Cardiac muscle cell (in vitro differentiated cells and primary cell): ENCODE results near the gene INTS15. TPM values are rescaled to one million over a fixed set of nuclear protein-coding genes. Genes with fewer than 3 reads are reported as not detected.

Experiments
- DNase-seq, 2 donors: peaks; one replicate each; pipeline versions ENCODE4 v3.0.0 to v3.0.0-alpha.2; 2010 to 2017; ENCODE audit warnings: low read depth in 1 of 2, low spot score in 1 of 2
- H3K27ac ChIP-seq: fragments of 200-600 bp; sonication (generic); 2 replicates; pipeline ENCODE4 v1.5.1; 2016
- H3K27me3 ChIP-seq: fragments of 200-600 bp; sonication (generic); 2 replicates; pipeline ENCODE4 v1.6.0; 2016; ENCODE audit warnings: control low read depth
- H3K36me3 ChIP-seq: fragments of 200-600 bp; sonication (generic); 2 replicates; pipeline ENCODE4 v1.5.1; 2016; ENCODE audit warnings: control low read depth
- H3K4me1 ChIP-seq: fragments of 200-600 bp; sonication (generic); 2 replicates; pipeline ENCODE4 v1.8.1; 2017; ENCODE audit warnings: low read depth, mild to moderate bottlenecking, mixed run types
- H3K4me3 ChIP-seq: fragments of 200-600 bp; sonication (generic); 2 replicates; pipeline ENCODE4 v1.5.1; 2016; ENCODE audit warnings: mild to moderate bottlenecking
- H3K9me3 ChIP-seq: fragments of 200-600 bp; sonication (generic); 2 replicates; pipeline ENCODE4 v1.5.1; 2017; ENCODE audit warnings: low read depth, mild to moderate bottlenecking, control low read depth
- polyA plus RNA-seq: library from polyadenylated mRNA; unstranded; fragments of >200 nt; fragmentation: Nextera tagmentation; extraction: Ambion mirVana; gene quantifications from 2 replicates; pipeline ENCODE4 v1.2.1, GENCODE V29; 2016
- total RNA-seq: library from RNA; depleted of rRNA; stranded (reverse); fragments of >200 nt; gene quantifications from 2 replicates; pipeline ENCODE4 v1.2.3, GENCODE V29; 2016
- TF ChIP-seq, protein P1 (sequence below): IDR thresholded peaks from 2 replicates; pipeline ENCODE4 v1.5.1; 2012; ENCODE audit warnings: low read depth, mild to moderate bottlenecking, low read length

Gene INTS15
- total and polyA plus RNA-seq, 2 experiments from 2014 or later = 25.9 to 37.8 TPM

DNA sequence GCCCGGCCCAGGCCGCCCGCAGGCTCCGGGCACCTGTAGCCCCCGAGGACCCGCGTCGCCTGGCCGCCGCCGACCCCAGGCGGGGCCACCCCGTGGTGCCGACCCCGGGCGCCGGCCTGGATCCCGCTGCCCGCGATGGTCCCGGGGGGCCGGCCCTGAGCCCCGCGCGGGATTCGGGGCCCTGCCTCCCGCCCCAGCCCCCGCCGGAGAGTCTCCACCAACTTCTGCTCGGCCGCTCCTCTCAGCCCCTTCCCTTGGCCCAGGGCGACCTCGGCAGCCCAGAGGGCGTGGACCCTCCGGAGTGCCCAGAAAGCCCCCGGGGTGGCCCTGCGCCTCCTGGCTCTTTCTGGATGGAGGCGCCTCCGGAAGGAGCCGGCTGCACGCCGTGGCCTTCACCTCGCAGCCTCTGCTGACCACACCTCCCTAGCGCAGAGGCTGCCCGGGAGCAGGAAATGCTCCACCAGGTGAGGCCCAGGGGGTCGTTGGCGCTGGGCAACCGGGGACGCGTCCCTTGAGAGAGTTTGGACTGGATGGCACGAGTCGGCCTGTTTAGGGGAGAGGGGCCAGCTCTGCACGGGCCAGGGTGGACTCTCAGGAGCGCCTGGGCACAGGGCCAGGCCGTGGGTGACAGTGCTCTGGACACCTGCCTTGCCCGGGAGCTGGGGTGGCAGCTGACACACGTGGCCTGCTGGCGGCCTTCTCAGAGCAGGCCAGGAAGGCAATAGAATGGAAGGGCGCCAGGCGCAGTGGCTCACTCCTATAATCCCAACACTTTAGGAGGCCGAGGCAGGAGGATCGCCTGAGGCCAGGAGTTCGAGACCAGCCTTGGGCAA is 26.1 kb downstream of the INTS15 start:
- TF ChIP-seq, protein P1, sequence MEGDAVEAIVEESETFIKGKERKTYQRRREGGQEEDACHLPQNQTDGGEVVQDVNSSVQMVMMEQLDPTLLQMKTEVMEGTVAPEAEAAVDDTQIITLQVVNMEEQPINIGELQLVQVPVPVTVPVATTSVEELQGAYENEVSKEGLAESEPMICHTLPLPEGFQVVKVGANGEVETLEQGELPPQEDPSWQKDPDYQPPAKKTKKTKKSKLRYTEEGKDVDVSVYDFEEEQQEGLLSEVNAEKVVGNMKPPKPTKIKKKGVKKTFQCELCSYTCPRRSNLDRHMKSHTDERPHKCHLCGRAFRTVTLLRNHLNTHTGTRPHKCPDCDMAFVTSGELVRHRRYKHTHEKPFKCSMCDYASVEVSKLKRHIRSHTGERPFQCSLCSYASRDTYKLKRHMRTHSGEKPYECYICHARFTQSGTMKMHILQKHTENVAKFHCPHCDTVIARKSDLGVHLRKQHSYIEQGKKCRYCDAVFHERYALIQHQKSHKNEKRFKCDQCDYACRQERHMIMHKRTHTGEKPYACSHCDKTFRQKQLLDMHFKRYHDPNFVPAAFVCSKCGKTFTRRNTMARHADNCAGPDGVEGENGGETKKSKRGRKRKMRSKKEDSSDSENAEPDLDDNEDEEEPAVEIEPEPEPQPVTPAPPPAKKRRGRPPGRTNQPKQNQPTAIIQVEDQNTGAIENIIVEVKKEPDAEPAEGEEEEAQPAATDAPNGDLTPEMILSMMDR = no peak
- Histone ChIP-seq H3K36me3 (peaks cover 5% of the 10 kb centered on the region), H3K27me3 (no peaks in the 10 kb centered on the region), H3K27ac (no peak overlapping the region), H3K4me3 (peak overlapping the region; percentile 63), H3K9me3 (no peaks in the 10 kb centered on the region), H3K4me1 (peaks cover 3% of the 10 kb centered on the region)
- DNase-seq = peak in 1 of 2 donors; percentile 44

- Histone ChIP-seq H3K36me3 (peaks cover 14% of the 10 kb centered on the region), H3K9me3 (no peaks in the 10 kb centered on the region), H3K4me3 (no peak overlapping the region), H3K4me1 (peaks cover 3% of the 10 kb centered on the region), H3K27ac (no peak overlapping the region), H3K27me3 (no peaks in the 10 kb centered on the region)
- TF ChIP-seq, protein P1 = no peak
- DNase-seq = no peak
These were observed 27.2 kb downstream of the INTS15 start for GRCh38 chr7:6616854-6617643.

GRCh38 chr7:6618621-6619020 is 28.8 kb downstream of the INTS15 start:
- Histone ChIP-seq H3K27me3 (no peaks in the 10 kb centered on the region), H3K27ac (no peak overlapping the region), H3K4me1 (peaks cover 3% of the 10 kb centered on the region), H3K36me3 (peaks cover 22% of the 10 kb centered on the region), H3K4me3 (no peak overlapping the region), H3K9me3 (no peaks in the 10 kb centered on the region)
- TF ChIP-seq, protein P1 = no peak
- no peak for DNase-seq

DNA sequence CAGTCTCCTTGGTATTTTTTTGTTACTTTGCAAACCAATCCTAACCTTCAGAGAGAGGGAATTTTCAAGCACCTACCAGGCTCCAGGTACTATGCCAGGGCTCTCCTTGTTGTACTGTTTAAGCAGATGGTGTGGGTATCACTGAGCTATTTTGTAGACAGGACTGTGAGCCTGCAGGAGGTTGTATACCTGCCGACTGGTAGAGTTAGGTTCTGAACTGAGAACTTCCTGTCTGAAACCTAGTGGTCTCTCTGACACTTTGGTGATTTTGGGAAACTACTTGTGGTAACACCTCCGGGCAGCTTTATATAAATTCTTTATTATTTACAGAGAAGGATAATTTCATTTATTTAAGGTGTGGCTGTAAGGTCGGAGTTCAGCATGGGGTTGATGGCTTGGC is 30.1 kb downstream of the INTS15 start:
- peaks cover 3% of the 10 kb centered on the region for H3K4me1 ChIP-seq
- H3K36me3 ChIP-seq = peaks cover 24% of the 10 kb centered on the region
- DNase-seq = no peak
- no peaks in the 10 kb centered on the region for H3K9me3 ChIP-seq
- TF ChIP-seq, protein P1 = no peak
- H3K4me3 ChIP-seq = no peak overlapping the region
- no peak overlapping the region for H3K27ac ChIP-seq
- H3K27me3 ChIP-seq = no peaks in the 10 kb centered on the region

- Histone ChIP-seq H3K9me3 (no peaks in the 10 kb centered on the region), H3K27me3 (no peaks in the 10 kb centered on the region), H3K27ac (no peak overlapping the region), H3K36me3 (peaks cover 24% of the 10 kb centered on the region), H3K4me1 (no peaks in the 10 kb centered on the region), H3K4me3 (no peak overlapping the region)
- no peak for DNase-seq
- TF ChIP-seq, protein P1 = no peak
These were observed 31.6 kb downstream of the INTS15 start for GRCh38 chr7:6621195-6622133.
